HG03066 (cell line): Measurements from ENCODE around the gene TWNK.

Experiments used
- ATAC-seq: cut with Tn5 transposase; IDR thresholded peaks from one replicate; pipeline ENCODE4 v1.9.1; 2021; ENCODE audit warnings: low read depth; ENCODE audit not compliant: unreplicated experiment

TWNK gene

GRCh38 chr10:100986952-100987684 is at the start of gene TWNK, which contains the start of gene MRPL43:
TWNK (plus strand) TSS chr10:100987543; CDS start chr10:100988211, 668 bp downstream.
MRPL43 (minus strand) TSS chr10:100987497; CDS start chr10:100987443, 54 bp downstream.
- ATAC-seq: peak; percentile 82

- ATAC-seq: no peak
These were observed 47.5 kb upstream of the TWNK start for GRCh38 chr10:100939763-100940344.

GRCh38 chr10:100942229-100942628 is 45.1 kb upstream of the TWNK start:
- no peak for ATAC-seq

GRCh38 chr10:100943508-100943907 is 43.8 kb upstream of the TWNK start:
- no peak for ATAC-seq

GRCh38 chr10:100945754-100946153 is 41.6 kb upstream of the TWNK start:
- no peak for ATAC-seq

GRCh38 chr10:100948916-100949315 is 38.4 kb upstream of the TWNK start:
- ATAC-seq: no peak

- no peak for ATAC-seq
These were observed 27.1 kb upstream of the TWNK start for GRCh38 chr10:100960251-100960650.

GRCh38 chr10:100962351-100963080 is 24.8 kb upstream of the TWNK start:
- no peak for ATAC-seq

GRCh38 chr10:100963826-100964225 is 23.5 kb upstream of the TWNK start:
- no peak for ATAC-seq

- ATAC-seq: no peak
These were observed 21.5 kb upstream of the TWNK start for GRCh38 chr10:100965820-100966219.

- no peak for ATAC-seq
These were observed 20.5 kb upstream of the TWNK start for GRCh38 chr10:100966887-100967286.

- ATAC-seq: no peak
These were observed 20.0 kb upstream of the TWNK start for GRCh38 chr10:100967332-100967731.

- no peak for ATAC-seq
These were observed 19.1 kb upstream of the TWNK start for GRCh38 chr10:100968062-100968736.

GRCh38 chr10:100968863-100969186 is 18.5 kb upstream of the TWNK start:
- no peak for ATAC-seq

- ATAC-seq: no peak
These were observed 17.9 kb upstream of the TWNK start, which contains the start of gene SEMA4G for GRCh38 chr10:100969187-100970075. SEMA4G (plus strand) TSS chr10:100969504; CDS start chr10:100972913, 3,409 bp downstream.

GRCh38 chr10:100970076-100970913 is 17.0 kb upstream of the TWNK start:
- ATAC-seq: no peak

- ATAC-seq: no peak
These were observed 16.2 kb upstream of the TWNK start for GRCh38 chr10:100970914-100971811.
